Ectodermal cell (in vitro differentiated cells): ENCODE measurements around the gene CD300C.
A peak's percentile ranks its signal among the peaks of the same experiment; 100 is the strongest.
"Not testable (repeated sequence)": the region's sequence is repeated elsewhere in the genome, so short reads cannot be mapped to it uniquely, and the experiment has no call there.

Experiments used
- H3K27ac ChIP-seq: 2 replicates; pipeline ENCODE4 v1.7.0; 2013; ENCODE audit warnings: mild to moderate bottlenecking, low read depth, low read length; ENCODE audit not compliant: insufficient read depth, poor library complexity, severe bottlenecking
- H3K27me3 ChIP-seq: 2 replicates; pipeline ENCODE4 v1.7.0; 2013; ENCODE audit warnings: mild to moderate bottlenecking, low read length; ENCODE audit not compliant: insufficient read depth, control insufficient read depth, poor library complexity, severe bottlenecking
- H3K36me3 ChIP-seq: one replicate; pipeline ENCODE4 v1.7.0; 2013; ENCODE audit warnings: low read length; ENCODE audit not compliant: control insufficient read depth, insufficient read depth
- H3K4me1 ChIP-seq: one replicate; pipeline ENCODE4 v1.7.0; 2013; ENCODE audit warnings: low read length; ENCODE audit not compliant: control insufficient read depth, insufficient read depth
- H3K4me3 ChIP-seq: 2 replicates; pipeline ENCODE4 v1.7.0; 2013; ENCODE audit warnings: low read depth, low read length, control low read depth; ENCODE audit not compliant: insufficient read depth
- H3K9me3 ChIP-seq: 2 replicates; pipeline ENCODE4 v1.7.0; 2013; ENCODE audit warnings: mild to moderate bottlenecking, low read length, moderate library complexity; ENCODE audit not compliant: control insufficient read depth
- WGBS, 2 experiments: methylation state at CpG; one replicate each; pipeline ENCODE4 v1.1.7; 2013; ENCODE audit warnings: missing lambda C conversion rate in 2 of 2; 5-methylcytosine and 5-hydroxymethylcytosine counted together

CD300C gene

GRCh38 chr17:74514632-74515334 lies 31.1 kb downstream of the CD300C start:
- no peak overlapping the region for H3K4me3 ChIP-seq
- no peaks in the 10 kb centered on the region for H3K9me3 ChIP-seq
- H3K27ac ChIP-seq: no peak overlapping the region
- no peaks in the 10 kb centered on the region for H3K27me3 ChIP-seq
- no peaks in the 10 kb centered on the region for H3K4me1 ChIP-seq
- no peaks in the 10 kb centered on the region for H3K36me3 ChIP-seq
- WGBS, 2 experiments: 91 to 94% methylated on average over 10 of the region's 10 CpGs

- Histone ChIP-seq H3K9me3 (no peaks in the 10 kb centered on the region), H3K4me1 (no peaks in the 10 kb centered on the region), H3K27me3 (no peaks in the 10 kb centered on the region), H3K4me3 (no peak overlapping the region), H3K27ac (peak overlapping the region; percentile 28), H3K36me3 (no peaks in the 10 kb centered on the region)
- 93 to 96% methylated on average over 3 of the region's 3 CpGs for WGBS, 2 experiments
Measured at GRCh38 chr17:74513987-74514631, 31.8 kb downstream of the CD300C start.

- WGBS, 2 experiments: 91 to 94% methylated on average over 7 of the region's 7 CpGs
- H3K4me3 ChIP-seq: no peak overlapping the region
- H3K27me3 ChIP-seq: no peaks in the 10 kb centered on the region
Measured at GRCh38 chr17:74512624-74513091, 33.3 kb downstream of the CD300C start.

GRCh38 chr17:74512036-74512435 lies 33.9 kb downstream of the CD300C start:
- no peak overlapping the region for H3K27ac ChIP-seq
- H3K27me3 ChIP-seq: no peaks in the 10 kb centered on the region
- H3K9me3 ChIP-seq: no peaks in the 10 kb centered on the region
- no peak overlapping the region for H3K4me3 ChIP-seq
- 81 to 91% methylated on average over 2 of the region's 2 CpGs for WGBS, 2 experiments
- H3K4me1 ChIP-seq: no peaks in the 10 kb centered on the region
- no peaks in the 10 kb centered on the region for H3K36me3 ChIP-seq

More at GRCh38 chr17:74512624-74513091, 33.3 kb downstream of the CD300C start:
- Histone ChIP-seq H3K9me3 (no peaks in the 10 kb centered on the region), H3K36me3 (no peaks in the 10 kb centered on the region), H3K27ac (no peak overlapping the region), H3K4me1 (no peaks in the 10 kb centered on the region)

- no peaks in the 10 kb centered on the region for H3K27me3 ChIP-seq
- H3K27ac ChIP-seq: no peak overlapping the region
- H3K4me3 ChIP-seq: no peak overlapping the region
- H3K36me3 ChIP-seq: no peaks in the 10 kb centered on the region
- no peaks in the 10 kb centered on the region for H3K4me1 ChIP-seq
- no peaks in the 10 kb centered on the region for H3K9me3 ChIP-seq
Measured at GRCh38 chr17:74508156-74508555, 37.8 kb downstream of the CD300C start.

GRCh38 chr17:74503949-74504348 lies 42.0 kb downstream of the CD300C start:
- not testable (repeated sequence) for H3K27me3 ChIP-seq, H3K4me3 ChIP-seq, H3K4me1 ChIP-seq, H3K9me3 ChIP-seq, H3K36me3 ChIP-seq, H3K27ac ChIP-seq
- 91 to 96% methylated on average over 5 of the region's 5 CpGs for WGBS, 2 experiments

GRCh38 chr17:74502861-74503260 lies 43.1 kb downstream of the CD300C start:
- 88% methylated on average over 6 of the region's 6 CpGs for WGBS, 2 experiments
- Histone ChIP-seq H3K27me3 (no peaks in the 10 kb centered on the region), H3K4me1 (no peaks in the 10 kb centered on the region), H3K36me3 (no peaks in the 10 kb centered on the region), H3K4me3 (no peak overlapping the region), H3K27ac (no peak overlapping the region), H3K9me3 (no peaks in the 10 kb centered on the region)

GRCh38 chr17:74499992-74500391 lies 45.9 kb downstream of the CD300C start:
- Histone ChIP-seq H3K27me3 (no peaks in the 10 kb centered on the region), H3K27ac (no peak overlapping the region), H3K36me3 (no peaks in the 10 kb centered on the region), H3K9me3 (no peaks in the 10 kb centered on the region), H3K4me3 (no peak overlapping the region), H3K4me1 (no peaks in the 10 kb centered on the region)
- 90% methylated on average over 3 of the region's 3 CpGs for WGBS, 2 experiments

GRCh38 chr17:74497471-74497870 lies 48.4 kb downstream of the CD300C start:
- Histone ChIP-seq H3K4me3 (no peak overlapping the region), H3K36me3 (no peaks in the 10 kb centered on the region), H3K9me3 (no peaks in the 10 kb centered on the region), H3K4me1 (no peaks in the 10 kb centered on the region), H3K27ac (no peak overlapping the region), H3K27me3 (no peaks in the 10 kb centered on the region)
- WGBS, 2 experiments: 87 to 89% methylated on average over 5 of the region's 5 CpGs

- Histone ChIP-seq H3K36me3 (no peaks in the 10 kb centered on the region), H3K9me3 (no peaks in the 10 kb centered on the region), H3K4me1 (no peaks in the 10 kb centered on the region), H3K27me3 (no peaks in the 10 kb centered on the region), H3K27ac (no peak overlapping the region), H3K4me3 (no peak overlapping the region)
- 46 to 47% methylated on average over 11 of the region's 11 CpGs for WGBS, 2 experiments
Measured at GRCh38 chr17:74493331-74493833, 52.5 kb downstream of the CD300C start.
